HepG2 (cell line): Measurements from ENCODE around the gene TNS4. TPM values are rescaled to one million over a fixed set of nuclear protein-coding genes. Genes with fewer than 3 reads are reported as not detected.

Source experiments
- ATAC-seq: fragments of 200-7000 bp; cut with Tn5 transposase; 3 replicates; pipeline ENCODE4 v1.9.1; 2020; ENCODE audit warnings: mild to moderate bottlenecking, moderate library complexity
- BruUV-seq: library from RNA; stranded (reverse); fragments of 400-500 nt; replicated peaks from 2 replicates; lab custom pipeline; 2021; lab: Mats Ljungman, UMichigan
- CTCF ChIA-PET: fragments of 300-600 bp; formaldehyde crosslinking; extraction: SDS; loops from one replicate; lab custom pipeline; 2021; ENCODE audit warnings: low total read pairs, inconsistent platforms, low intra/inter-chr PET ratio; lab: Yijun Ruan, JAX
- POLR2A ChIA-PET: fragments of 350-600 bp; sonication (Branson Sonifier 250); formaldehyde crosslinking; loops from one replicate; lab custom pipeline; 2020; ENCODE audit warnings: antibody characterized with exemption, inconsistent platforms; lab: Yijun Ruan, JAX
- DNase-seq: peaks from one replicate; pipeline ENCODE4 v3.0.0-alpha.2; 2015; ENCODE audit warnings: low spot score
- FAIRE-seq: peaks from 3 replicates; lab custom pipeline; 2011; peaks lifted over from hg19 to GRCh38; lab: Jason Lieb, UNC
- H2AFZ ChIP-seq: one replicate; pipeline ENCODE4 v1.6.1; 2011; ENCODE audit warnings: low read length, inconsistent platforms
- H3K27ac ChIP-seq: fragments of 300-600 bp; 3 replicates; pipeline ENCODE4 v1.8.0; 2011; ENCODE audit warnings: mixed run types, mild to moderate bottlenecking, mixed read lengths, low read length, inconsistent platforms; ENCODE audit not compliant: insufficient read depth; ENCODE audit errors: extremely low read length
- H3K27me3 ChIP-seq, 2 experiments: fragments of 200-600 bp in 1 of 2; 2 replicates in 1 of 2; 3 replicates in 1 of 2; pipeline versions ENCODE4 v1.6.0 to v1.8.0; 2011; ENCODE audit warnings: low read length in 2 of 2, mild to moderate bottlenecking in 2 of 2, moderate library complexity in 2 of 2, inconsistent platforms in 1 of 2; ENCODE audit not compliant: insufficient read depth in 2 of 2, control insufficient read depth in 1 of 2
- H3K36me3 ChIP-seq, 2 experiments: fragments of 200-600 bp in 1 of 2; replicated peaks in 1 of 2; 2 replicates in 1 of 2; 3 replicates in 1 of 2; pipeline versions ENCODE4 v1.5.1 to v1.8.0; 2011; ENCODE audit warnings: low read length in 2 of 2, inconsistent platforms in 1 of 2; ENCODE audit not compliant: insufficient read depth in 2 of 2, control insufficient read depth in 1 of 2
- H3K4me1 ChIP-seq: 2 replicates; pipeline ENCODE4 v1.5.1; 2012; ENCODE audit warnings: low read length, inconsistent platforms; ENCODE audit not compliant: insufficient read depth
- H3K4me2 ChIP-seq: 2 replicates; pipeline ENCODE4 v1.6.0; 2011; ENCODE audit warnings: low read depth, low read length, inconsistent platforms
- H3K4me3 ChIP-seq, 3 experiments: fragments of 200-600 bp in 1 of 3; sonication (generic), shearing (Covaris generic) in 1 of 3; replicated peaks in 1 of 3; 2 replicates each; pipeline ENCODE4 v1.5.1; 2011 to 2016; ENCODE audit warnings: low read length in 3 of 3, inconsistent platforms in 2 of 3, low read depth in 2 of 3, mild to moderate bottlenecking in 2 of 3, control low read depth in 1 of 3, mixed read lengths in 1 of 3; ENCODE audit not compliant: insufficient read depth in 1 of 3
- H3K79me2 ChIP-seq: one replicate; pipeline ENCODE4 v1.6.1; 2011; ENCODE audit warnings: low read length, inconsistent platforms; ENCODE audit not compliant: insufficient read depth
- H3K9ac ChIP-seq: 2 replicates; pipeline ENCODE4 v1.6.0; 2011; ENCODE audit warnings: mild to moderate bottlenecking, low read depth, low read length, inconsistent platforms; ENCODE audit not compliant: insufficient read depth
- H3K9me3 ChIP-seq: 2 replicates; pipeline ENCODE4 v1.5.1; 2012; ENCODE audit warnings: mild to moderate bottlenecking, low read length
- H4K20me1 ChIP-seq: 2 replicates; pipeline ENCODE4 v1.6.0; 2011; ENCODE audit warnings: inconsistent platforms, mild to moderate bottlenecking, low read length, moderate library complexity; ENCODE audit not compliant: insufficient read depth
- ADNP ChIP-seq: sonication (generic); formaldehyde crosslinking; IDR thresholded peaks from 2 replicates; pipeline ENCODE4 v1.4.0; 2020; ENCODE audit warnings: missing genetic modification reagents
- CEBPB ChIP-seq: IDR thresholded peaks from 2 replicates; pipeline ENCODE4 v1.6.1; 2011; ENCODE audit warnings: low read depth, low read length, improper control_type of control experiment, borderline replicate concordance
- HNF4A ChIP-seq: sonication (generic); formaldehyde crosslinking; IDR thresholded peaks from 2 replicates; pipeline ENCODE4 v1.4.0; 2020; ENCODE audit warnings: missing genetic modification reagents
- POLR2G ChIP-seq: fragments of 200-400 bp; formaldehyde crosslinking; IDR thresholded peaks from 2 replicates; pipeline ENCODE4 v1.6.1; 2018; ENCODE audit warnings: mild to moderate bottlenecking, low read depth, low read length, moderate library complexity
- STAG1 ChIP-seq: sonication (generic); formaldehyde crosslinking; IDR thresholded peaks from 2 replicates; pipeline ENCODE4 v1.4.0; 2020; ENCODE audit warnings: missing genetic modification reagents
- TBL1XR1 ChIP-seq: fragments of 150-350 bp; IDR thresholded peaks from 2 replicates; pipeline ENCODE4 v1.6.1; 2014; ENCODE audit warnings: borderline replicate concordance, low read length; ENCODE audit not compliant: partially characterized antibody
- ZBTB7A ChIP-seq: sonication (generic); formaldehyde crosslinking; IDR thresholded peaks from 2 replicates; pipeline ENCODE4 v1.8.0; 2022; ENCODE audit warnings: mild to moderate bottlenecking, missing genetic modification reagents
- ZMYM3 ChIP-seq: sonication (generic); formaldehyde crosslinking; IDR thresholded peaks from 2 replicates; pipeline ENCODE4 v1.5.1; 2020; ENCODE audit warnings: mild to moderate bottlenecking, missing genetic modification reagents
- ZNF12 ChIP-seq: sonication (generic); formaldehyde crosslinking; IDR thresholded peaks from 2 replicates; pipeline ENCODE4 v1.5.0; 2020; ENCODE audit warnings: missing genetic modification reagents
- ZNF713 ChIP-seq: sonication (generic); formaldehyde crosslinking; IDR thresholded peaks from 2 replicates; pipeline ENCODE4 v1.4.0; 2020; ENCODE audit warnings: mild to moderate bottlenecking, missing genetic modification reagents
- ZSCAN20 ChIP-seq: sonication (generic); formaldehyde crosslinking; IDR thresholded peaks from 2 replicates; pipeline ENCODE4 v1.4.0; 2020; ENCODE audit warnings: missing genetic modification reagents, mild to moderate bottlenecking, borderline replicate concordance
- WGBS: methylation state at CpG from one replicate; pipeline ENCODE4 v1.1.6; 2017; ENCODE audit warnings: low lambda C conversion rate; 5-methylcytosine and 5-hydroxymethylcytosine counted together
- in situ Hi-C: cut with HindIII; loops from 2 replicates; pipeline ENCODE4 v1.10.0; 2017; ENCODE audit warnings: low pct_unique_long_range_greater_than_20kb; ENCODE audit not compliant: extremely low pct_ligation_motif_present
- intact Hi-C: fragments of 100-400 bp; cut with micrococcal nuclease; formaldehyde crosslinking; loops from one replicate; pipeline ENCODE4 v1.10.0; 2022; ENCODE audit not compliant: unreplicated experiment
- polyA plus RNA-seq, 8 experiments: library from polyadenylated mRNA; depleted of rRNA in 3 of 8; stranded (reverse) in 7 of 8; unstranded in 1 of 8; fragments of >200 nt; fragmentation: Illumina TruSeq in 4 of 8; extraction: Trizol in 4 of 8; gene quantifications; 2 replicates each; pipeline versions ENCODE4 v1.2.1 to v1.2.3, GENCODE V29; 2011 to 2016; ENCODE audit warnings: low read depth in 4 of 8, missing spikeins in 1 of 8, mixed read lengths in 1 of 8; ENCODE audit not compliant: insufficient read depth in 1 of 8
- total RNA-seq, 5 experiments: library from RNA; depleted of rRNA; stranded (reverse); fragments of >200 nt; fragmentation: Illumina TruSeq; extraction: Trizol; gene quantifications; 2 replicates each; pipeline ENCODE4 v1.2.3, GENCODE V29; 2016; ENCODE audit warnings: low read depth in 1 of 5
- TF ChIP-seq, protein P1 (sequence below): sonication (generic); formaldehyde crosslinking; IDR thresholded peaks from 2 replicates; pipeline ENCODE4 v1.5.0; 2020; ENCODE audit warnings: mild to moderate bottlenecking, missing genetic modification reagents
- TF ChIP-seq, protein P2 (sequence below): sonication (generic); formaldehyde crosslinking; IDR thresholded peaks from 2 replicates; pipeline ENCODE4 v1.9.0; 2021; ENCODE audit warnings: missing genetic modification reagents, borderline replicate concordance
- TF ChIP-seq, protein P3 (sequence below): sonication (generic); formaldehyde crosslinking; IDR thresholded peaks from 2 replicates; pipeline ENCODE4 v1.8.0; 2022; ENCODE audit warnings: missing genetic modification reagents, low read depth, mild to moderate bottlenecking, borderline replicate concordance
- TF ChIP-seq, protein P4 (sequence below): sonication (generic); formaldehyde crosslinking; IDR thresholded peaks from 2 replicates; pipeline ENCODE4 v1.5.0; 2020; ENCODE audit warnings: mild to moderate bottlenecking, missing genetic modification reagents, borderline replicate concordance

The TNS4 gene
- total and polyA plus RNA-seq, 2 of the 13 experiments (the other 11 are each of a cell fraction or from before 2014, with no cell fraction given) = 0.58 to 2.1 TPM

DNA sequence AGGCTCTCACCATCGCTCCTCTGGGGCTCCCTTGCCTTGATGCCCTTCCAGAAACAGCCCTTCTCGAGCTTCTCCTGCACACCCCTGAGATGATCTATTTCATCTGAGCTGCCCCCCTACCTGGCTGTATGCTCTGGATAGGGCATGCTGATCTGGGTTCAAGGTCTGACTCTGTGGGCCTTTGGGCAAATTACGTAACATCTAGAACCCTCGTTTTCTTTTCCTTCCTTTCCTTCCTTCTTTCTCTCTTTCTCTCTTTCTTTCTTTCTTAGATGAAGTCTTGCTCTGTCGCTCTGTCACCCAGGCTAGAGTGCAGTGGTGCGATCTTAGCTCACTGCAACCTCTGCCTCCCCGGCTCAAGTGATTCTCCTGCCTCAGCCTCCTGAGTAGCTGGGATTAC is 20.3 kb downstream of the TNS4 start:
- ChIA-PET CTCF (no interaction called here), POLR2A (no interaction called here)
- no peaks in the 10 kb centered on the region for H3K9me3 ChIP-seq
- intact Hi-C loops (no loop called here), in situ Hi-C loops (no loop called here)
- ATAC-seq (no peak), FAIRE-seq (peak; percentile 37), DNase-seq (no peak)
- H2AFZ ChIP-seq = no peak overlapping the region
- no peak overlapping the region for H3K4me3 ChIP-seq
- no peaks in the 10 kb centered on the region for H3K27me3 ChIP-seq
- no peaks in the 10 kb centered on the region for H3K36me3 ChIP-seq
- H4K20me1 ChIP-seq = no peaks in the 10 kb centered on the region
- H3K4me1 ChIP-seq = peaks cover 54% of the 10 kb centered on the region
- no TSS peak for BruUV-seq
- no peaks in the 10 kb centered on the region for H3K79me2 ChIP-seq
- H3K27ac ChIP-seq = no peak overlapping the region
- no peak overlapping the region for H3K9ac ChIP-seq
- TF ChIP-seq, protein P1, sequence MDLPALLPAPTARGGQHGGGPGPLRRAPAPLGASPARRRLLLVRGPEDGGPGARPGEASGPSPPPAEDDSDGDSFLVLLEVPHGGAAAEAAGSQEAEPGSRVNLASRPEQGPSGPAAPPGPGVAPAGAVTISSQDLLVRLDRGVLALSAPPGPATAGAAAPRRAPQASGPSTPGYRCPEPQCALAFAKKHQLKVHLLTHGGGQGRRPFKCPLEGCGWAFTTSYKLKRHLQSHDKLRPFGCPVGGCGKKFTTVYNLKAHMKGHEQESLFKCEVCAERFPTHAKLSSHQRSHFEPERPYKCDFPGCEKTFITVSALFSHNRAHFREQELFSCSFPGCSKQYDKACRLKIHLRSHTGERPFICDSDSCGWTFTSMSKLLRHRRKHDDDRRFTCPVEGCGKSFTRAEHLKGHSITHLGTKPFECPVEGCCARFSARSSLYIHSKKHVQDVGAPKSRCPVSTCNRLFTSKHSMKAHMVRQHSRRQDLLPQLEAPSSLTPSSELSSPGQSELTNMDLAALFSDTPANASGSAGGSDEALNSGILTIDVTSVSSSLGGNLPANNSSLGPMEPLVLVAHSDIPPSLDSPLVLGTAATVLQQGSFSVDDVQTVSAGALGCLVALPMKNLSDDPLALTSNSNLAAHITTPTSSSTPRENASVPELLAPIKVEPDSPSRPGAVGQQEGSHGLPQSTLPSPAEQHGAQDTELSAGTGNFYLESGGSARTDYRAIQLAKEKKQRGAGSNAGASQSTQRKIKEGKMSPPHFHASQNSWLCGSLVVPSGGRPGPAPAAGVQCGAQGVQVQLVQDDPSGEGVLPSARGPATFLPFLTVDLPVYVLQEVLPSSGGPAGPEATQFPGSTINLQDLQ (CRISPR knock-in tag) = no peak
- TF ChIP-seq, protein P2, sequence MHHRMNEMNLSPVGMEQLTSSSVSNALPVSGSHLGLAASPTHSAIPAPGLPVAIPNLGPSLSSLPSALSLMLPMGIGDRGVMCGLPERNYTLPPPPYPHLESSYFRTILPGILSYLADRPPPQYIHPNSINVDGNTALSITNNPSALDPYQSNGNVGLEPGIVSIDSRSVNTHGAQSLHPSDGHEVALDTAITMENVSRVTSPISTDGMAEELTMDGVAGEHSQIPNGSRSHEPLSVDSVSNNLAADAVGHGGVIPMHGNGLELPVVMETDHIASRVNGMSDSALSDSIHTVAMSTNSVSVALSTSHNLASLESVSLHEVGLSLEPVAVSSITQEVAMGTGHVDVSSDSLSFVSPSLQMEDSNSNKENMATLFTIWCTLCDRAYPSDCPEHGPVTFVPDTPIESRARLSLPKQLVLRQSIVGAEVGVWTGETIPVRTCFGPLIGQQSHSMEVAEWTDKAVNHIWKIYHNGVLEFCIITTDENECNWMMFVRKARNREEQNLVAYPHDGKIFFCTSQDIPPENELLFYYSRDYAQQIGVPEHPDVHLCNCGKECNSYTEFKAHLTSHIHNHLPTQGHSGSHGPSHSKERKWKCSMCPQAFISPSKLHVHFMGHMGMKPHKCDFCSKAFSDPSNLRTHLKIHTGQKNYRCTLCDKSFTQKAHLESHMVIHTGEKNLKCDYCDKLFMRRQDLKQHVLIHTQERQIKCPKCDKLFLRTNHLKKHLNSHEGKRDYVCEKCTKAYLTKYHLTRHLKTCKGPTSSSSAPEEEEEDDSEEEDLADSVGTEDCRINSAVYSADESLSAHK (CRISPR knock-in tag) = no peak
- TF ChIP-seq ZBTB7A (CRISPR knock-in tag) = 0 out of 2 replicates have a peak, but pooled peaks have one; percentile 38
- TF ChIP-seq ZMYM3 = no peak
- TF ChIP-seq, protein P3, sequence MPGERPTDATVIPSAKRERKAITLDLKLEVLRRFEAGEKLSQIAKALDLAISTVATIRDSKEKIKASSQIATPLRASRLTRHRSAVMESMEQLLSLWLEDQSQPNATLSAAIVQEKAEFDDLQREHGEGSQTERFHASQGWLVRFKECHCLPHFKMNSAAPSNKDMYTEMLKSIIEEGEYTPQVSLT (CRISPR knock-in tag) = no peak
- no peak for TF ChIP-seq TBL1XR1
- TF ChIP-seq ZNF713 (CRISPR knock-in tag) = no peak
- no peak for TF ChIP-seq ADNP (CRISPR knock-in tag)
- TF ChIP-seq, protein P4, sequence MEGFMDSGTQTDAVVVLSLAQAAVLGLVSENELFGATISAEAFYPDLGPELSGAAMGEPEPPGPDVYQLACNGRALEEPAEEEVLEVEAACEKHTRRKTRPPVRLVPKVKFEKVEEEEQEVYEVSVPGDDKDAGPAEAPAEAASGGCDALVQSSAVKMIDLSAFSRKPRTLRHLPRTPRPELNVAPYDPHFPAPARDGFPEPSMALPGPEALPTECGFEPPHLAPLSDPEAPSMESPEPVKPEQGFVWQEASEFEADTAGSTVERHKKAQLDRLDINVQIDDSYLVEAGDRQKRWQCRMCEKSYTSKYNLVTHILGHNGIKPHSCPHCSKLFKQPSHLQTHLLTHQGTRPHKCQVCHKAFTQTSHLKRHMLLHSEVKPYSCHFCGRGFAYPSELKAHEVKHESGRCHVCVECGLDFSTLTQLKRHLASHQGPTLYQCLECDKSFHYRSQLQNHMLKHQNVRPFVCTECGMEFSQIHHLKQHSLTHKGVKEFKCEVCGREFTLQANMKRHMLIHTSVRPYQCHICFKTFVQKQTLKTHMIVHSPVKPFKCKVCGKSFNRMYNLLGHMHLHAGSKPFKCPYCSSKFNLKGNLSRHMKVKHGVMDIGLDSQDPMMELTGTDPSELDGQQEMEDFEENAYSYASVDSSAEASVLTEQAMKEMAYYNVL (CRISPR knock-in tag) = peak; percentile 66; the same call in 1 of the 2 replicates
- TF ChIP-seq CEBPB = peak; percentile 66
- TF ChIP-seq HNF4A (CRISPR knock-in tag) = peak; percentile 54
- TF ChIP-seq STAG1 (CRISPR knock-in tag) = no peak
- no peak for TF ChIP-seq ZNF12 (CRISPR knock-in tag)
- no peak for TF ChIP-seq ZSCAN20 (CRISPR knock-in tag)
- TF ChIP-seq POLR2G = no peak
- 62% methylated on average over 7 of the region's 7 CpGs for WGBS
- peak overlapping the region; percentile 28 for H3K4me2 ChIP-seq
